H9 (cell line): ENCODE measurements around the gene CHDH. TPM values are rescaled to one million over a fixed set of nuclear protein-coding genes. Genes with fewer than 3 reads are reported as not detected.

ENCODE experiments used
- DNase-seq: peaks from one replicate; pipeline ENCODE4 v3.0.0-alpha.2; 2017
- H2AFZ ChIP-seq: one replicate; pipeline ENCODE4 v1.6.1; 2013; ENCODE audit warnings: mild to moderate bottlenecking, low read length, control low read depth, moderate library complexity
- H2AK5ac ChIP-seq: 2 replicates; pipeline ENCODE4 v1.6.1; 2013; ENCODE audit warnings: low read length, control low read depth, mixed read lengths; ENCODE audit not compliant: insufficient read length
- H2BK120ac ChIP-seq: one replicate; pipeline ENCODE4 v1.6.1; 2013; ENCODE audit warnings: low read depth, mild to moderate bottlenecking, low read length, control low read depth, inconsistent platforms; ENCODE audit not compliant: poor library complexity, severe bottlenecking
- H2BK12ac ChIP-seq: 2 replicates; pipeline ENCODE4 v1.6.1; 2013; ENCODE audit warnings: low read length, control low read depth, mixed read lengths, low read depth; ENCODE audit not compliant: insufficient read length
- H2BK15ac ChIP-seq: 2 replicates; pipeline ENCODE4 v1.6.1; 2013; ENCODE audit warnings: low read depth, low read length, control low read depth
- H2BK20ac ChIP-seq: one replicate; pipeline ENCODE4 v1.6.1; 2013; ENCODE audit warnings: low read depth, mild to moderate bottlenecking, low read length, control low read depth, inconsistent platforms; ENCODE audit not compliant: poor library complexity, severe bottlenecking
- H2BK5ac ChIP-seq: 2 replicates; pipeline ENCODE4 v1.6.1; 2013; ENCODE audit warnings: low read length, control low read depth, mixed read lengths; ENCODE audit not compliant: insufficient read length
- H3K14ac ChIP-seq: 2 replicates; pipeline ENCODE4 v1.6.1; 2013; ENCODE audit warnings: low read length, control low read depth; ENCODE audit not compliant: insufficient read depth
- H3K18ac ChIP-seq: 2 replicates; pipeline ENCODE4 v1.6.1; 2013; ENCODE audit warnings: low read depth, mild to moderate bottlenecking, mixed read lengths, low read length, control low read depth; ENCODE audit not compliant: insufficient read length
- H3K23ac ChIP-seq: 2 replicates; pipeline ENCODE4 v1.6.1; 2013; ENCODE audit warnings: low read length, control low read depth, mixed read lengths, low read depth; ENCODE audit not compliant: insufficient read length
- H3K23me2 ChIP-seq: 2 replicates; pipeline ENCODE4 v1.6.1; 2013; ENCODE audit warnings: low read depth, mild to moderate bottlenecking, mixed read lengths, low read length, control low read depth; ENCODE audit not compliant: insufficient read length, poor library complexity, severe bottlenecking
- H3K27ac ChIP-seq: 2 replicates; pipeline ENCODE4 v1.5.1; 2013; ENCODE audit warnings: low read length, control low read depth, mixed read lengths, low read depth; ENCODE audit not compliant: insufficient read length
- H3K27me3 ChIP-seq: 2 replicates; pipeline ENCODE4 v1.6.1; 2013; ENCODE audit warnings: low read length, control low read depth, inconsistent platforms; ENCODE audit not compliant: insufficient read depth
- H3K4ac ChIP-seq: 2 replicates; pipeline ENCODE4 v1.6.1; 2013; ENCODE audit warnings: low read depth, mild to moderate bottlenecking, control low read depth, inconsistent platforms, low read length, moderate library complexity
- H3K4me1 ChIP-seq: 2 replicates; pipeline ENCODE4 v1.6.1; 2013; ENCODE audit warnings: low read length, control low read depth, inconsistent platforms; ENCODE audit not compliant: insufficient read depth
- H3K4me2 ChIP-seq: 2 replicates; pipeline ENCODE4 v1.6.1; 2013; ENCODE audit warnings: low read length, control low read depth, mixed read lengths; ENCODE audit not compliant: insufficient read length, insufficient read depth
- H3K56ac ChIP-seq: 2 replicates; pipeline ENCODE4 v1.6.1; 2013; ENCODE audit warnings: low read depth, mild to moderate bottlenecking, mixed read lengths, low read length, control low read depth; ENCODE audit not compliant: insufficient read length
- H3K79me1 ChIP-seq: 2 replicates; pipeline ENCODE4 v1.6.1; 2013; ENCODE audit warnings: low read depth, mild to moderate bottlenecking, moderate library complexity, low read length, control low read depth, inconsistent platforms; ENCODE audit not compliant: insufficient read depth, poor library complexity, severe bottlenecking
- H3K79me2 ChIP-seq: 2 replicates; pipeline ENCODE4 v1.6.1; 2013; ENCODE audit warnings: low read length, control low read depth, inconsistent platforms; ENCODE audit not compliant: insufficient read depth
- H3K9ac ChIP-seq: 2 replicates; pipeline ENCODE4 v1.6.1; 2013; ENCODE audit warnings: low read length, control low read depth, mixed read lengths; ENCODE audit not compliant: insufficient read length; ENCODE audit errors: extremely low read depth
- H3K9me3 ChIP-seq: one replicate; pipeline ENCODE4 v1.6.1; 2013; ENCODE audit warnings: low read depth, low read length, inconsistent platforms; ENCODE audit not compliant: control insufficient read depth
- H3T11ph ChIP-seq: one replicate; pipeline ENCODE4 v1.6.1; 2013; ENCODE audit warnings: mild to moderate bottlenecking, low read length, control low read depth, inconsistent platforms
- H4K20me1 ChIP-seq: one replicate; pipeline ENCODE4 v1.6.1; 2013; ENCODE audit not compliant: control insufficient read depth, insufficient read length, insufficient read depth
- H4K5ac ChIP-seq: 2 replicates; pipeline ENCODE4 v1.6.1; 2013; ENCODE audit warnings: low read depth, mild to moderate bottlenecking, mixed read lengths, low read length, control low read depth; ENCODE audit not compliant: insufficient read length
- H4K8ac ChIP-seq: replicated peaks from 2 replicates; pipeline ENCODE4 v1.6.1; 2013; ENCODE audit warnings: low read length, control low read depth, mixed read lengths, low read depth; ENCODE audit not compliant: insufficient read length
- H4K91ac ChIP-seq: 2 replicates; pipeline ENCODE4 v1.6.1; 2013; ENCODE audit warnings: low read depth, mild to moderate bottlenecking, moderate library complexity, mixed read lengths, low read length, control low read depth; ENCODE audit not compliant: insufficient read length
- H3K27ac Mint-ChIP-seq, 3 experiments: 2 replicates in 2 of 3; 3 replicates in 1 of 3; pipeline ENCODE4 v1.8.0; 2020 to 2021; ENCODE audit warnings: mixed read lengths in 3 of 3, mild to moderate bottlenecking in 1 of 3, moderate library complexity in 1 of 3
- H3K27me3 Mint-ChIP-seq: 2 replicates; pipeline ENCODE4 v1.8.0; 2021; ENCODE audit warnings: low read depth, mild to moderate bottlenecking, moderate library complexity, mixed read lengths
- H3K36me3 Mint-ChIP-seq, 3 experiments: 2 replicates in 2 of 3; 3 replicates in 1 of 3; pipeline ENCODE4 v1.8.0; 2020 to 2021; ENCODE audit warnings: low read depth in 3 of 3, mixed read lengths in 3 of 3; ENCODE audit not compliant: insufficient read depth in 1 of 3
- H3K4me1 Mint-ChIP-seq, 2 experiments: 2 replicates each; pipeline ENCODE4 v1.8.0; 2020; ENCODE audit warnings: mixed read lengths in 2 of 2
- H3K4me3 Mint-ChIP-seq, 2 experiments: 2 replicates in 1 of 2; 3 replicates in 1 of 2; pipeline ENCODE4 v1.8.0; 2020 to 2021; ENCODE audit warnings: mild to moderate bottlenecking in 2 of 2, mixed read lengths in 2 of 2, moderate library complexity in 1 of 2
- H3K9me3 Mint-ChIP-seq, 2 experiments: 2 replicates in 1 of 2; 3 replicates in 1 of 2; pipeline ENCODE4 v1.8.0; 2020; ENCODE audit warnings: mild to moderate bottlenecking in 2 of 2, mixed read lengths in 2 of 2, moderate library complexity in 1 of 2
- WGBS: extraction: QIAGEN DNeasy Blood & Tissue Kit; methylation state at CpG from one replicate; pipeline ENCODE4 v1.1.7; 2013; ENCODE audit warnings: missing lambda C conversion rate, low lambda C conversion rate, mixed read lengths; ENCODE audit not compliant: insufficient read length; ENCODE audit errors: extremely low coverage; 5-methylcytosine and 5-hydroxymethylcytosine counted together
- total RNA-seq: library from RNA; stranded (reverse); gene quantifications from 2 replicates; pipeline ENCODE4 v1.2.1, GENCODE V29; 2021
- TF ChIP-seq, protein P1 (sequence below): fragments of 200-600 bp; sonication (generic); conservative IDR thresholded peaks from 3 replicates; pipeline ENCODE4 v1.8.0; 2021; ENCODE audit warnings: antibody characterized with exemption, mild to moderate bottlenecking

CHDH gene
- total RNA-seq, 1 experiment from 2014 or later, result 11.0 TPM

DNA sequence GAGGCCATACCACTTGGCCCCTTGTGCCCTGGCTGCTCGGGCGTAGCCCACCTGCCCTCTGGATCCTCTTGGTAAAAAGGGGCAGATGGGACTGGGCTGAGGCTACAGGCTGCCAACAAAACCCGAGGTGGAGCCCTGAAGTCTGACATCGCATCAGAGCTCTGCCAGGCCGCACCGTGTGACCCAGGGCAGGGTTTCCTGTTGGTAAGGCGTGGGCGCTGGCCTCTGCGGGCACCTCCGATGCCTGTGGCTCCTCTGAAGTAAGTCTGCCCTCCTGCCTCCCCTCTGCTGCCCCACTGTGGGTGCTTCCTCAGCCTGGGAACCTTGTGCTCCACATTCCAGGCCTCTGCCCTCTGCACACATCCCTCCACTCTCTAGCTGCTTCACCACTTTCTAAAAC lies 8.9 kb downstream of the CHDH start:
- no peaks in the 10 kb centered on the region for H3K4me1 ChIP-seq
- H3T11ph ChIP-seq, result no peak overlapping the region
- H4K5ac ChIP-seq, result no peak overlapping the region
- TF ChIP-seq, protein P1, sequence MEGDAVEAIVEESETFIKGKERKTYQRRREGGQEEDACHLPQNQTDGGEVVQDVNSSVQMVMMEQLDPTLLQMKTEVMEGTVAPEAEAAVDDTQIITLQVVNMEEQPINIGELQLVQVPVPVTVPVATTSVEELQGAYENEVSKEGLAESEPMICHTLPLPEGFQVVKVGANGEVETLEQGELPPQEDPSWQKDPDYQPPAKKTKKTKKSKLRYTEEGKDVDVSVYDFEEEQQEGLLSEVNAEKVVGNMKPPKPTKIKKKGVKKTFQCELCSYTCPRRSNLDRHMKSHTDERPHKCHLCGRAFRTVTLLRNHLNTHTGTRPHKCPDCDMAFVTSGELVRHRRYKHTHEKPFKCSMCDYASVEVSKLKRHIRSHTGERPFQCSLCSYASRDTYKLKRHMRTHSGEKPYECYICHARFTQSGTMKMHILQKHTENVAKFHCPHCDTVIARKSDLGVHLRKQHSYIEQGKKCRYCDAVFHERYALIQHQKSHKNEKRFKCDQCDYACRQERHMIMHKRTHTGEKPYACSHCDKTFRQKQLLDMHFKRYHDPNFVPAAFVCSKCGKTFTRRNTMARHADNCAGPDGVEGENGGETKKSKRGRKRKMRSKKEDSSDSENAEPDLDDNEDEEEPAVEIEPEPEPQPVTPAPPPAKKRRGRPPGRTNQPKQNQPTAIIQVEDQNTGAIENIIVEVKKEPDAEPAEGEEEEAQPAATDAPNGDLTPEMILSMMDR, result no peak
- no peak overlapping the region for H2BK12ac ChIP-seq
- Mint-ChIP-seq H3K4me3 (no peak overlapping the region), H3K9me3 (no peaks in the 10 kb centered on the region), H3K36me3 (peaks cover 1 to 23% (median 9%) of the 10 kb centered on the region in 3 experiments; a peak in 6 of 7 replicates), H3K4me1 (peaks cover 5 to 9% of the 10 kb centered on the region in 2 experiments), H3K27ac (no peak overlapping the region), H3K27me3 (no peaks in the 10 kb centered on the region)
- H3K23ac ChIP-seq, result no peak overlapping the region
- H3K4ac ChIP-seq, result no peak overlapping the region
- H3K27ac ChIP-seq, result no peak overlapping the region
- no peak overlapping the region for H3K4me2 ChIP-seq
- H4K8ac ChIP-seq, result no peak overlapping the region
- no peak overlapping the region for H2AFZ ChIP-seq
- H4K20me1 ChIP-seq, result no peaks in the 10 kb centered on the region
- H2BK15ac ChIP-seq, result no peak overlapping the region
- H3K9me3 ChIP-seq, result no peaks in the 10 kb centered on the region
- no peaks in the 10 kb centered on the region for H3K23me2 ChIP-seq
- H3K27me3 ChIP-seq, result no peaks in the 10 kb centered on the region
- H2BK5ac ChIP-seq, result no peak overlapping the region
- WGBS, result no CpG with 5 or more reads among the region's 10 CpGs
- no peak for DNase-seq
- H3K9ac ChIP-seq, result no peak overlapping the region
- no peak overlapping the region for H3K56ac ChIP-seq
- H3K18ac ChIP-seq, result no peak overlapping the region
- H3K14ac ChIP-seq, result no peak overlapping the region
- no peak overlapping the region for H2AK5ac ChIP-seq
- no peaks in the 10 kb centered on the region for H3K79me1 ChIP-seq
- no peak overlapping the region for H4K91ac ChIP-seq
- no peaks in the 10 kb centered on the region for H3K79me2 ChIP-seq
- H2BK120ac ChIP-seq, result no peak overlapping the region
- no peak overlapping the region for H2BK20ac ChIP-seq
